DOHH2 (cell line): ENCODE results near the gene HVCN1.

ENCODE experiments used
- H3F3A ChIP-seq: fragments of 200-600 bp; sonication (generic), shearing (Covaris generic); 2 replicates; pipeline ENCODE4 v1.6.0; 2016; ENCODE audit warnings: antibody characterized with exemption, mild to moderate bottlenecking; ENCODE audit not compliant: control insufficient read depth, insufficient read depth
- H3K27ac ChIP-seq: fragments of 200-600 bp; sonication (generic); 2 replicates; pipeline ENCODE4 v1.5.1; 2014; ENCODE audit warnings: low read depth, mild to moderate bottlenecking, low read length, moderate library complexity
- H3K27me3 ChIP-seq: fragments of 200-600 bp; sonication (generic); 2 replicates; pipeline ENCODE4 v1.6.1; 2014; ENCODE audit warnings: mild to moderate bottlenecking, low read length, mixed read lengths; ENCODE audit not compliant: control insufficient read depth
- H3K36me3 ChIP-seq: fragments of 200-600 bp; sonication (generic); 2 replicates; pipeline ENCODE4 v1.6.1; 2014; ENCODE audit warnings: mild to moderate bottlenecking, low read length, moderate library complexity, mixed read lengths; ENCODE audit not compliant: control insufficient read depth
- H3K4me1 ChIP-seq: fragments of 200-600 bp; sonication (generic); 2 replicates; pipeline ENCODE4 v1.6.1; 2014; ENCODE audit warnings: mild to moderate bottlenecking, low read length, mixed read lengths; ENCODE audit not compliant: control insufficient read depth
- H3K4me2 ChIP-seq: fragments of 200-600 bp; sonication (generic); 2 replicates; pipeline ENCODE4 v1.6.0; 2014; ENCODE audit warnings: mild to moderate bottlenecking, low read length, moderate library complexity
- H3K4me3 ChIP-seq: fragments of 200-600 bp; sonication (generic); 2 replicates; pipeline ENCODE4 v1.5.1; 2014; ENCODE audit warnings: mild to moderate bottlenecking, low read length, mixed read lengths
- H3K79me2 ChIP-seq: fragments of 200-600 bp; sonication (generic); 2 replicates; pipeline ENCODE4 v1.6.1; 2014; ENCODE audit warnings: mild to moderate bottlenecking, low read length, mixed read lengths; ENCODE audit not compliant: control insufficient read depth
- H3K9me2 ChIP-seq: fragments of 200-600 bp; sonication (generic); replicated peaks from 2 replicates; pipeline ENCODE4 v1.6.1; 2014; ENCODE audit warnings: mild to moderate bottlenecking, low read length, mixed read lengths; ENCODE audit not compliant: control insufficient read depth
- H3K9me3 ChIP-seq: fragments of 200-600 bp; sonication (generic); 2 replicates; pipeline ENCODE4 v1.6.1; 2014; ENCODE audit warnings: antibody characterized with exemption, low read length, mixed read lengths; ENCODE audit not compliant: control insufficient read depth, insufficient read depth
- H4K20me1 ChIP-seq: fragments of 200-600 bp; sonication (generic); 2 replicates; pipeline ENCODE4 v1.6.0; 2014; ENCODE audit warnings: low read depth, mild to moderate bottlenecking, antibody characterized with exemption, low read length, moderate library complexity; ENCODE audit not compliant: control insufficient read depth, insufficient read depth
- EZH2phosphoT487 ChIP-seq: fragments of 200-600 bp; sonication (generic); IDR thresholded peaks from 2 replicates; pipeline ENCODE4 v1.6.1; 2017; ENCODE audit warnings: borderline replicate concordance, mild to moderate bottlenecking, antibody characterized with exemption, low read length, moderate library complexity, mixed read lengths
- TF ChIP-seq, protein P1 (sequence below): fragments of 200-600 bp; sonication (generic); IDR thresholded peaks from one replicate; pipeline ENCODE4 v1.5.1; 2014; ENCODE audit warnings: antibody characterized with exemption, mild to moderate bottlenecking, low read depth, low read length; ENCODE audit not compliant: poor library complexity, severe bottlenecking

The HVCN1 gene

GRCh38 chr12:110599334-110599733 lies 89.6 kb downstream of the HVCN1 start:
- Histone ChIP-seq H3F3A (peaks cover 5% of the 10 kb centered on the region), H3K9me3 (no peaks in the 10 kb centered on the region), H3K27me3 (no peaks in the 10 kb centered on the region), H4K20me1 (no peaks in the 10 kb centered on the region), H3K4me3 (no peak overlapping the region), H3K79me2 (no peaks in the 10 kb centered on the region), H3K27ac (no peak overlapping the region), H3K4me1 (peaks cover 25% of the 10 kb centered on the region), H3K4me2 (no peak overlapping the region), H3K9me2 (no peaks in the 10 kb centered on the region), H3K36me3 (no peaks in the 10 kb centered on the region)
- TF ChIP-seq EZH2phosphoT487: no peak
- TF ChIP-seq, protein P1, sequence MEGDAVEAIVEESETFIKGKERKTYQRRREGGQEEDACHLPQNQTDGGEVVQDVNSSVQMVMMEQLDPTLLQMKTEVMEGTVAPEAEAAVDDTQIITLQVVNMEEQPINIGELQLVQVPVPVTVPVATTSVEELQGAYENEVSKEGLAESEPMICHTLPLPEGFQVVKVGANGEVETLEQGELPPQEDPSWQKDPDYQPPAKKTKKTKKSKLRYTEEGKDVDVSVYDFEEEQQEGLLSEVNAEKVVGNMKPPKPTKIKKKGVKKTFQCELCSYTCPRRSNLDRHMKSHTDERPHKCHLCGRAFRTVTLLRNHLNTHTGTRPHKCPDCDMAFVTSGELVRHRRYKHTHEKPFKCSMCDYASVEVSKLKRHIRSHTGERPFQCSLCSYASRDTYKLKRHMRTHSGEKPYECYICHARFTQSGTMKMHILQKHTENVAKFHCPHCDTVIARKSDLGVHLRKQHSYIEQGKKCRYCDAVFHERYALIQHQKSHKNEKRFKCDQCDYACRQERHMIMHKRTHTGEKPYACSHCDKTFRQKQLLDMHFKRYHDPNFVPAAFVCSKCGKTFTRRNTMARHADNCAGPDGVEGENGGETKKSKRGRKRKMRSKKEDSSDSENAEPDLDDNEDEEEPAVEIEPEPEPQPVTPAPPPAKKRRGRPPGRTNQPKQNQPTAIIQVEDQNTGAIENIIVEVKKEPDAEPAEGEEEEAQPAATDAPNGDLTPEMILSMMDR: no peak
